T-cell (primary cell): Measurements from ENCODE around the gene PRG3. TPM values are rescaled to one million over a fixed set of nuclear protein-coding genes. Genes with fewer than 3 reads are reported as not detected.

Experiments
- ATAC-seq, 4 experiments: fragments of 200-7000 bp in 3 of 4; fragments of 150-1000 bp in 1 of 4; cut with Tn5 transposase; replicated peaks in 1 of 4; 1 replicate in 3 of 4; 2 replicates in 1 of 4; pipeline ENCODE4 v1.10.0; 2021; ENCODE audit warnings: moderate library complexity in 3 of 4, mild to moderate bottlenecking in 2 of 4, moderate number of reproducible peaks in 1 of 4
- CTCF ChIA-PET, 2 donors: fragments of 300-600 bp; sonication (Branson Sonifier 250); formaldehyde crosslinking; loops; one replicate each; lab custom pipeline; 2022; ENCODE audit warnings: antibody characterized with exemption in 2 of 2; lab: Charles Lee
- POLR2A ChIA-PET, 2 donors: fragments of 300-600 bp; sonication (Branson Sonifier 250); formaldehyde crosslinking; loops; one replicate each; lab custom pipeline; 2022; ENCODE audit warnings: antibody characterized with exemption in 2 of 2; lab: Charles Lee
- DNase-seq, 35 experiments: peaks; one replicate each; pipeline versions ENCODE4 v3.0.0 to v3.0.0-alpha.2; 2013 to 2023
- H3K27ac ChIP-seq: one replicate; pipeline ENCODE4 v1.5.1; 2013; ENCODE audit warnings: low read length
- H3K27me3 ChIP-seq, 2 experiments: replicated peaks in 1 of 2; 1 replicate in 1 of 2; 2 replicates in 1 of 2; pipeline versions ENCODE4 v1.6.1 to v1.7.0; 2013; ENCODE audit warnings: low read length in 1 of 2, mixed read lengths in 1 of 2; ENCODE audit not compliant: control insufficient read depth in 2 of 2, insufficient read depth in 2 of 2; ENCODE audit errors: extremely low read depth in 1 of 2
- H3K36me3 ChIP-seq, 2 donors: 1 replicate in 1 of 2; 2 replicates in 1 of 2; pipeline versions ENCODE4 v1.6.1 to v1.7.0; 2013; ENCODE audit warnings: low read length in 1 of 2; ENCODE audit not compliant: control insufficient read depth in 2 of 2, insufficient read depth in 1 of 2; ENCODE audit errors: extremely low read depth in 1 of 2
- H3K4me1 ChIP-seq, 2 experiments: 1 replicate in 1 of 2; 2 replicates in 1 of 2; pipeline versions ENCODE4 v1.6.1 to v1.7.0; 2013; ENCODE audit warnings: low read length in 2 of 2, mixed read lengths in 1 of 2; ENCODE audit not compliant: insufficient read depth in 2 of 2, control insufficient read depth in 1 of 2; ENCODE audit errors: extremely low read depth in 1 of 2
- H3K4me3 ChIP-seq, 2 donors: 1 replicate in 1 of 2; 2 replicates in 1 of 2; pipeline versions ENCODE4 v1.5.1 to v1.7.0; 2013; ENCODE audit warnings: mild to moderate bottlenecking in 2 of 2, low read length in 1 of 2, moderate library complexity in 1 of 2; ENCODE audit not compliant: control insufficient read depth in 1 of 2; ENCODE audit errors: extremely low read depth in 1 of 2
- H3K9me3 ChIP-seq: 2 replicates; pipeline ENCODE4 v1.7.0; 2013
- H3K27ac Mint-ChIP-seq, 2 donors: one replicate each; pipeline ENCODE4 v1.8.0; 2020 to 2021; ENCODE audit warnings: mild to moderate bottlenecking in 2 of 2, mixed read lengths in 2 of 2
- H3K27me3 Mint-ChIP-seq, 2 donors: one replicate each; pipeline ENCODE4 v1.8.0; 2021 to 2022; ENCODE audit warnings: mixed read lengths in 2 of 2
- H3K36me3 Mint-ChIP-seq: one replicate; pipeline ENCODE4 v1.8.0; 2021; ENCODE audit warnings: mixed read lengths
- H3K4me1 Mint-ChIP-seq, 3 donors: one replicate each; pipeline ENCODE4 v1.8.0; 2020 to 2022; ENCODE audit warnings: mixed read lengths in 3 of 3, mild to moderate bottlenecking in 1 of 3
- H3K4me3 Mint-ChIP-seq, 3 donors: one replicate each; pipeline ENCODE4 v1.8.0; 2020 to 2022; ENCODE audit warnings: mild to moderate bottlenecking in 3 of 3, mixed read lengths in 3 of 3, moderate library complexity in 3 of 3
- H3K9me3 Mint-ChIP-seq, 3 donors: one replicate each; pipeline ENCODE4 v1.8.0; 2020 to 2022; ENCODE audit warnings: mixed read lengths in 3 of 3
- WGBS: methylation state at CpG from one replicate; pipeline ENCODE4 v1.1.5; 2013; ENCODE audit warnings: missing lambda C conversion rate; ENCODE audit not compliant: insufficient coverage; 5-methylcytosine and 5-hydroxymethylcytosine counted together
- total RNA-seq, 35 experiments: library from RNA in 6 of 35; stranded (reverse) in 6 of 35; fragments of 120-200 nt in 1 of 35; gene quantifications; one replicate each; pipeline versions ENCODE4 v1.2.1 to v1.2.4 and lab custom pipeline; 2013 to 2026

The PRG3 gene
- total RNA-seq, 5 donors from 2014 or later (not counting 1 experiment from before 2014, with no cell fraction given) = not detected

DNA sequence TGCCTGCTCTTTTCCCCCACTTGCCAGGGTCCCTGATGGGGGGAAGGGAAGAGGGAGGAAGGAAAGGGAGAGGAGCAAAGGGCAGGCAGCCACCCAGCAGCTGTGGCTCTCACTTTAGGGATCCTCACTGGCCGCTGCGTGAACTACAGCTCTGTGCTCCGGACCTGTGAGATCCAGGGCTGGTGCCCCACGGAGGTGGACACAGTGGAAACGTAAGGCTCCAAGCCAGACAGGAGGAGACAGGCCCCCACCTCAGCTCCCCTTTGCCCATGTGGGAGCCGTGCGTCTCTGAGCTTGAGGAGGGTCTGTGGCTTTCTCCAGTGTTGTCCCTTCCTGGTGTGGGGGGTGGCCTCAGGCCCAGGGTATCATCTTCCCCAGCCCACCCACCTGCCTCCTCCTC, 32.9 kb downstream of the PRG3 start:
- ChIA-PET POLR2A (no interaction called here), CTCF (interaction anchor here in 1 of 2 donors (0.7 kb wide), 1 partner anchor 430 kb away, joined by 3 read pairs; no protein-coding TSS in a partner anchor)
- Histone ChIP-seq H3K4me3 (no peak overlapping the region), H3K27ac (no peak overlapping the region), H3K4me1 (peaks cover 0 to 11% of the 10 kb centered on the region in 2 experiments), H3K36me3 (no peaks in the 10 kb centered on the region), H3K27me3 (peaks cover 0 to 14% of the 10 kb centered on the region in 2 experiments), H3K9me3 (no peaks in the 10 kb centered on the region)
- DNase-seq = no peak
- peaks cover under 1 to 5% of the 10 kb centered on the region in 2 donors for H3K27me3 Mint-ChIP-seq
- ATAC-seq = no peak
- peaks cover 0 to 5% (median 5%) of the 10 kb centered on the region in 3 donors for H3K4me1 Mint-ChIP-seq
- no peaks in the 10 kb centered on the region for H3K36me3 Mint-ChIP-seq
- no peak overlapping the region for H3K4me3 Mint-ChIP-seq
- H3K27ac Mint-ChIP-seq = no peak overlapping the region
- WGBS = 80% methylated on average over 5 of the region's 7 CpGs
- H3K9me3 Mint-ChIP-seq = peaks cover 0 to 6% (median 0%) of the 10 kb centered on the region in 3 donors

DNA sequence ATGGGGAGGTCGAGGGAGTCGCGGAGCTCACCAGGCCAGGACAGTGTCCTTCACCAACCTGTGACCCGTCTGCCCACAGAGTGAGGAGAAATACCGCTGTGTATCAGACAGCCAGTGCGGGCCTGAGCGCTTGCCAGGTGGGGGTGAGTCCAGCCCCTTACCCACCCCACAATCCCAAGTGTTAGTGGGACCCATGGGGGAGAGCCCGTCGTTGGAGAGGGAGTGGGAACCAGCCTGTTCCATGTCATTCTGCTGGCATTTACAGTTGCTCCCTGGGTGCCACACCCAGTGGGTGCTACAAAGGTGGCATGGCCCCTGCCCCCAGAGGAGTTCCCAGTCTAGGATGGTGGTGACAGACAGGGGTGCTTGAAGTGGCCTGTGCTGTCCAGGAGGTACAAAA, 33.6 kb downstream of the PRG3 start:
- H3K4me3 Mint-ChIP-seq = no peak overlapping the region
- no peak for DNase-seq
- no peak overlapping the region for H3K27ac ChIP-seq
- peaks cover 0 to 11% of the 10 kb centered on the region in 2 experiments for H3K4me1 ChIP-seq
- peaks cover 0 to 6% (median 0%) of the 10 kb centered on the region in 3 donors for H3K9me3 Mint-ChIP-seq
- no peak overlapping the region for H3K4me3 ChIP-seq
- ChIA-PET POLR2A (no interaction called here), CTCF (interaction anchor here (0.5 to 2.3 kb wide), 4 partner anchors 11 to 447 kb away, joined by 3 to 15 read pairs (median 3); partner anchors contain the start of gene SSRP1 (in 1 of the 2))
- H3K36me3 ChIP-seq = no peaks in the 10 kb centered on the region
- no peak overlapping the region for H3K27ac Mint-ChIP-seq
- H3K27me3 ChIP-seq = peaks cover 0 to 12% of the 10 kb centered on the region in 2 experiments
- ATAC-seq = no peak
- H3K36me3 Mint-ChIP-seq = no peaks in the 10 kb centered on the region
- H3K9me3 ChIP-seq = no peaks in the 10 kb centered on the region
- WGBS = no CpG with 5 or more reads among the region's 9 CpGs
- peaks cover 0 to 5% of the 10 kb centered on the region in 2 donors for H3K27me3 Mint-ChIP-seq
- peaks cover 0 to 5% (median 5%) of the 10 kb centered on the region in 3 donors for H3K4me1 Mint-ChIP-seq

DNA sequence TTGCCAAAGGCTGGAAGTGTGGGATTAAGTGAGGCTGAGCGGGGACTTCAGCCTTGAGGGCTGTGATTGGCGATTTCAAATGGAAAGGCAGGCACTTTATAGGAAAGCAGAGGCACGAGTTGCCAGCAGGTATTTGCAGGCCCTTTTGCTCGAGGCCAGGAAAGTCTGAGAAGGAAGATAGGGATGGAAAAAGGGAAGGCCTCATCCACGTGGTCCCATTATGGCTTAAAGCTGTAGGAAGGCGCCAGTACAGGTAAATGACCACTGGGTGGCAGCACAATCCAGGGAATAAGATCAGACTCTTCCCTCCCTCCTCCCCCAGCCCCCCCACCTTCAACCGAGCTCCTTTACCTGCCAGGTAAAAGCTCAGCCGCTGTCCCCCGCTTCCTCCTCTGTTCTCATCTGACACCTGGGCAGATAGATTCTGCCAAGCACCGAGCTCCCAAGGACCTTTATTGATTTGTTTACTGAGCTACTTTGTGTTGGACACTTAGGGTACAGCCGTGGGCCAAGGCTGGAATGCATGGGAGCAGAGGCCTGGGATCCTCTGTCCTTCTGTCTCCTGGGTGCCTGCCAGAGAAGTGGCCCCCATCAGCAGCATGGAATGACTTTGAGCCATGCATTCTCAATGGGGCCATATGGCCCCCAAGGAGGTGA, 35.3 kb downstream of the PRG3 start:
- Histone ChIP-seq H3K4me1 (peaks cover 0 to 11% of the 10 kb centered on the region in 2 experiments), H3K36me3 (no peaks in the 10 kb centered on the region), H3K27ac (no peak overlapping the region), H3K27me3 (peaks cover 0 to 9% of the 10 kb centered on the region in 2 experiments), H3K4me3 (no peak overlapping the region), H3K9me3 (no peaks in the 10 kb centered on the region)
- H3K27me3 Mint-ChIP-seq = no peaks in the 10 kb centered on the region
- H3K27ac Mint-ChIP-seq = no peak overlapping the region
- H3K9me3 Mint-ChIP-seq = no peaks in the 10 kb centered on the region
- WGBS = 44% methylated on average over 5 of the region's 11 CpGs
- no peak overlapping the region for H3K4me3 Mint-ChIP-seq
- H3K4me1 Mint-ChIP-seq = peaks cover 0 to 5% (median 5%) of the 10 kb centered on the region in 3 donors
- ChIA-PET CTCF (interaction anchor here (0.5 to 2.3 kb wide), 34 partner anchors 10 to 1329 kb away, joined by 3 to 15 read pairs (median 4); partner anchors contain the start of genes BTBD18 (in 1 of the 2), SSRP1 (in 1 of the 2), TNKS1BP1 (in 1 of the 2) and UBE2L6 (in 1 of the 2)), POLR2A (interaction anchor here (0.6 to 1.2 kb wide), 3 partner anchors 213 to 401 kb away, joined by 3 to 10 read pairs (median 3); no protein-coding TSS in a partner anchor)
- H3K36me3 Mint-ChIP-seq = no peaks in the 10 kb centered on the region
- peak; percentile 20 to 86 (median 61) for DNase-seq
- peak; percentile 78 to 89 (median 82) for ATAC-seq

DNA sequence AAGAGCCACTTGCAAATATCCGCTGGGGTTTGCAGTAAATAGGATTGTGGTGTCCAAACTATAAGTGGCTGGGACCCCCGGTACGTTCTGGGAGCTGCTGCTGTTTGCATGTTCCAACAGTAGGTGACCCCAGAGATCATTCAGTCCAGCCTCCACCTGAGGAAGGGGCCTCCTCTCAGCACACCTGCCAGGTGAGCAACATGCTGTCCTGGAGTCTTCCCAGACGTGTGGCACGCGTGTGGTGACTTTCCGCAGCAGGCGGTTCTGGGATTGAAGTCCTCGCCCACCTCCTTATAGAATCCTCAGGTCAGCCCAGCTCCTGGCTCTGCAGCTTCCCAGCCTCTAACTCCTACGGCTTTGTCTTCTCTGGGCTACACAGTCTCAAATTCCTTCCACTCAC, 36.1 kb downstream of the PRG3 start:
- WGBS = 93% methylated on average over 9 of the region's 10 CpGs
- Histone ChIP-seq H3K9me3 (no peaks in the 10 kb centered on the region), H3K36me3 (no peaks in the 10 kb centered on the region), H3K27me3 (peaks cover 0 to 11% of the 10 kb centered on the region in 2 experiments), H3K4me1 (peaks cover 0 to 8% of the 10 kb centered on the region in 2 experiments), H3K4me3 (no peak overlapping the region), H3K27ac (no peak overlapping the region)
- POLR2A ChIA-PET = interaction anchor here in 1 of 2 donors (1.2 kb wide), 1 partner anchor 297 kb away, joined by 3 read pairs; no protein-coding TSS in a partner anchor
- no peak for ATAC-seq
- DNase-seq = no peak
- H3K27me3 Mint-ChIP-seq = no peaks in the 10 kb centered on the region
- H3K9me3 Mint-ChIP-seq = no peaks in the 10 kb centered on the region
- no peak overlapping the region for H3K4me3 Mint-ChIP-seq
- no peak overlapping the region for H3K27ac Mint-ChIP-seq
- CTCF ChIA-PET = interaction anchor here (0.7 to 1.7 kb wide), 5 partner anchors 139 to 398 kb away, joined by 3 to 11 read pairs (median 4); no protein-coding TSS in a partner anchor
- H3K4me1 Mint-ChIP-seq = peaks cover 0 to 3% (median 3%) of the 10 kb centered on the region in 3 donors
- no peaks in the 10 kb centered on the region for H3K36me3 Mint-ChIP-seq

DNA sequence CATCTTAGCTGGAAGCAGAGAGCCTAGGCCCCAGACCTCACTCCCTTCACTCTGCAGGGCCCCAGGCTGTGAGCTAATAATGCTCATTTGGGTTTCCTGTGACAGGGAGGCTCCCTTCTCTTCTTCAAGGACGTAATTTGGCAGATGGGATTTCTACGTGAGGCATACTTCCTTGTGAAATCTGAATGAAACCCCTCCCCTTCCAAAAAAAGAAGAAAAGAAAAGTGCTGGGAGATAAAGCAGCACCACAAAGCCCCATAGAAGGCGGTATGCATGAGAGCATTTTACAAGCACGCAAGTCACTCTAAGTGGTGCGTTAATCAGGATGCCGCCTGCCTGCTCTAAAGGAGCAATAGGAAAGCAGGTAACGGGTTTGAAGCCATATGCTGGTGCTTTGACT, 37.1 kb downstream of the PRG3 start:
- CTCF ChIA-PET = interaction anchor here in 1 of 2 donors (1.1 kb wide), 1 partner anchor 140 kb away, joined by 3 read pairs; no protein-coding TSS in a partner anchor
- DNase-seq (no peak), ATAC-seq (no peak)
- POLR2A ChIA-PET = no interaction called here
- no peaks in the 10 kb centered on the region for H3K9me3 ChIP-seq
- no peak overlapping the region for H3K4me3 Mint-ChIP-seq
- H3K27ac ChIP-seq = no peak overlapping the region
- H3K27ac Mint-ChIP-seq = no peak overlapping the region
- no peaks in the 10 kb centered on the region for H3K36me3 ChIP-seq
- no peaks in the 10 kb centered on the region for H3K36me3 Mint-ChIP-seq
- H3K4me1 ChIP-seq = peaks cover 0 to 6% of the 10 kb centered on the region in 2 experiments
- WGBS = 60% methylated on average over 2 of the region's 7 CpGs
- peaks cover 0 to 2% (median 2%) of the 10 kb centered on the region in 3 donors for H3K4me1 Mint-ChIP-seq
- no peak overlapping the region for H3K4me3 ChIP-seq
- H3K9me3 Mint-ChIP-seq = no peaks in the 10 kb centered on the region
- H3K27me3 ChIP-seq = peaks cover 0 to 8% of the 10 kb centered on the region in 2 experiments
- H3K27me3 Mint-ChIP-seq = no peaks in the 10 kb centered on the region

DNA sequence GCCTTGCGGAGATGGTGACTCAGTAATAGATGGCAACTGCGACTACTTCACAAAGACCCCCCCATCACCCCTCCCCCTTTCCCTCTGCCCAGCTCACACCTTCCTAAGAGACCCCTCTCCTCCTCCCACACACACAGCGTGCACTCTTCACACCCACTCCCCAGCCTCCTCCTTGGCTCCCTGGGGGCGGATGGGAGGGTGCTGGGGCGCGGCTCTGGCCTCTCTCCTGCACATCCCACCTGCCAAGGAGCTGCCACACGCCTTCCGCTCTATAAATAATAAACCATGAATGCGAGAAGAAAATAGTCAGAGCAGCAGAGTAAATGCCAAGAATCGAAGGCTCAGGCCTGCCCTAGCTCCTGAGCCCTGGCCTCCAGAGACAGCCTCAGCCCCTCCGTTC, 38.2 kb downstream of the PRG3 start:
- ATAC-seq (no peak), DNase-seq (no peak)
- no peaks in the 10 kb centered on the region for H3K36me3 Mint-ChIP-seq
- 82% methylated on average over 6 of the region's 11 CpGs for WGBS
- no peak overlapping the region for H3K27ac Mint-ChIP-seq
- H3K27me3 Mint-ChIP-seq = no peaks in the 10 kb centered on the region
- POLR2A ChIA-PET = interaction anchor here in 1 of 2 donors (0.6 kb wide), 1 partner anchor 361 kb away, joined by 5 read pairs; no protein-coding TSS in a partner anchor
- Histone ChIP-seq H3K4me1 (peaks cover 0 to 6% of the 10 kb centered on the region in 2 experiments), H3K27ac (no peak overlapping the region), H3K27me3 (peaks cover 0 to 8% of the 10 kb centered on the region in 2 experiments), H3K4me3 (no peak overlapping the region), H3K36me3 (no peaks in the 10 kb centered on the region), H3K9me3 (no peaks in the 10 kb centered on the region)
- no peaks in the 10 kb centered on the region for H3K9me3 Mint-ChIP-seq
- peaks cover 0 to 2% (median 2%) of the 10 kb centered on the region in 3 donors for H3K4me1 Mint-ChIP-seq
- CTCF ChIA-PET = interaction anchor here in 1 of 2 donors (0.6 kb wide), 1 partner anchor 185 kb away, joined by 6 read pairs; no protein-coding TSS in a partner anchor
- H3K4me3 Mint-ChIP-seq = no peak overlapping the region
